ENCODE results near the gene COASY. TPM values are rescaled to one million over a fixed set of nuclear protein-coding genes. Genes with fewer than 3 reads are reported as not detected.

The COASY gene
- total and polyA plus RNA-seq, 4 donors: 23.0 to 89.5 (median 38.6) TPM

- Histone ChIP-seq H3K4me1 (ENCODE audit: control insufficient read depth in 1 of 2, insufficient read depth in 2 of 2, low read length in 2 of 2) (peaks cover 2 to 4% of the 10 kb centered on the region in 2 donors), H3K27me3 (ENCODE audit: control insufficient read depth in 1 of 2, insufficient read depth in 2 of 2, low read length in 1 of 2) (no peaks in the 10 kb centered on the region), H3K27ac (ENCODE audit: low read depth in 1 of 2, low read length in 2 of 2) (no peak overlapping the region), H3K4me3 (ENCODE audit: low read length in 2 of 2) (no peak overlapping the region), H3K36me3 (ENCODE audit: control insufficient read depth in 1 of 2, insufficient read depth in 2 of 2, low read length in 1 of 2) (no peaks in the 10 kb centered on the region), H3K9me3 (ENCODE audit: control insufficient read depth, low read length) (no peaks in the 10 kb centered on the region)
- intact Hi-C loops (cut with DNase I): no loop called here
- ATAC-seq (ENCODE audit: low FRiP score) (no peak), DNase-seq (peak in 1 of 2 donors; percentile 37)
- WGBS, 2 donors: 15 to 21% methylated on average over 2 of the region's 2 CpGs
These were observed 36.7 kb upstream of the COASY start for GRCh38 chr17:42525221-42525620.

- Histone ChIP-seq H3K4me3 (ENCODE audit: low read length in 2 of 2) (no peak overlapping the region), H3K36me3 (ENCODE audit: control insufficient read depth in 1 of 2, insufficient read depth in 2 of 2, low read length in 1 of 2) (no peaks in the 10 kb centered on the region), H3K9me3 (ENCODE audit: control insufficient read depth, low read length) (no peaks in the 10 kb centered on the region), H3K27ac (ENCODE audit: low read depth in 1 of 2, low read length in 2 of 2) (peak overlapping the region in 1 of 2 donors; percentile 1), H3K27me3 (ENCODE audit: control insufficient read depth in 1 of 2, insufficient read depth in 2 of 2, low read length in 1 of 2) (no peaks in the 10 kb centered on the region), H3K4me1 (ENCODE audit: control insufficient read depth in 1 of 2, insufficient read depth in 2 of 2, low read length in 2 of 2) (peaks cover 0 to 2% of the 10 kb centered on the region in 2 donors)
- ATAC-seq (ENCODE audit: low FRiP score) (peak; percentile 69), DNase-seq (peak; percentile 49 to 75)
- intact Hi-C loops (cut with DNase I): loop anchor here in 1 of 2 donors (2.0 kb wide), 1 partner anchor 203 kb away; no protein-coding TSS in a partner anchor
- 72 to 77% methylated on average over 6 of the region's 6 CpGs for WGBS, 2 donors
These were observed 35.9 kb upstream of the COASY start for GRCh38 chr17:42526031-42526444.

- no peaks in the 10 kb centered on the region for H3K36me3 ChIP-seq (ENCODE audit: control insufficient read depth in 1 of 2, insufficient read depth in 2 of 2, low read length in 1 of 2)
- H3K27ac ChIP-seq (ENCODE audit: low read depth in 1 of 2, low read length in 2 of 2): no peak overlapping the region
- DNase-seq (peak in 1 of 2 donors; percentile 51), ATAC-seq (ENCODE audit: low FRiP score) (no peak)
- intact Hi-C loops (cut with DNase I): loop anchor here (1.0 to 2.0 kb wide), 2 partner anchors 100 to 205 kb away; no protein-coding TSS in a partner anchor
- H3K4me3 ChIP-seq (ENCODE audit: low read length in 2 of 2): no peak overlapping the region
- H3K27me3 ChIP-seq (ENCODE audit: control insufficient read depth in 1 of 2, insufficient read depth in 2 of 2, low read length in 1 of 2): no peaks in the 10 kb centered on the region
- no peaks in the 10 kb centered on the region for H3K9me3 ChIP-seq (ENCODE audit: control insufficient read depth, low read length)
- WGBS, 2 donors: 90 to 92% methylated on average over 6 of the region's 6 CpGs
- H3K4me1 ChIP-seq (ENCODE audit: control insufficient read depth in 1 of 2, insufficient read depth in 2 of 2, low read length in 2 of 2): no peaks in the 10 kb centered on the region
These were observed 34.0 kb upstream of the COASY start for GRCh38 chr17:42527932-42528331.

- Histone ChIP-seq H3K36me3 (ENCODE audit: control insufficient read depth in 1 of 2, insufficient read depth in 2 of 2, low read length in 1 of 2) (no peaks in the 10 kb centered on the region), H3K27ac (ENCODE audit: low read depth in 1 of 2, low read length in 2 of 2) (no peak overlapping the region), H3K9me3 (ENCODE audit: control insufficient read depth, low read length) (no peaks in the 10 kb centered on the region), H3K4me1 (ENCODE audit: control insufficient read depth in 1 of 2, insufficient read depth in 2 of 2, low read length in 2 of 2) (no peaks in the 10 kb centered on the region), H3K27me3 (ENCODE audit: control insufficient read depth in 1 of 2, insufficient read depth in 2 of 2, low read length in 1 of 2) (no peaks in the 10 kb centered on the region), H3K4me3 (ENCODE audit: low read length in 2 of 2) (no peak overlapping the region)
- DNase-seq (peak in 1 of 2 donors; percentile 29), ATAC-seq (ENCODE audit: low FRiP score) (no peak)
- WGBS, 2 donors: 81 to 89% methylated on average over 3 of the region's 3 CpGs
- intact Hi-C loops (cut with DNase I): no loop called here
These were observed 32.9 kb upstream of the COASY start for GRCh38 chr17:42529061-42529460.

- ATAC-seq (ENCODE audit: low FRiP score) (no peak), DNase-seq (no peak)
- intact Hi-C loops (cut with DNase I): no loop called here
- H3K27me3 ChIP-seq (ENCODE audit: control insufficient read depth in 1 of 2, insufficient read depth in 2 of 2, low read length in 1 of 2): no peaks in the 10 kb centered on the region
- H3K4me3 ChIP-seq (ENCODE audit: low read length in 2 of 2): no peak overlapping the region
- no peaks in the 10 kb centered on the region for H3K36me3 ChIP-seq (ENCODE audit: control insufficient read depth in 1 of 2, insufficient read depth in 2 of 2, low read length in 1 of 2)
- H3K4me1 ChIP-seq (ENCODE audit: control insufficient read depth in 1 of 2, insufficient read depth in 2 of 2, low read length in 2 of 2): no peaks in the 10 kb centered on the region
- H3K9me3 ChIP-seq (ENCODE audit: control insufficient read depth, low read length): no peaks in the 10 kb centered on the region
- H3K27ac ChIP-seq (ENCODE audit: low read depth in 1 of 2, low read length in 2 of 2): peak overlapping the region in 1 of 2 donors; percentile 17
- 85 to 89% methylated on average over 2 of the region's 2 CpGs for WGBS, 2 donors
These were observed 30.9 kb upstream of the COASY start for GRCh38 chr17:42530952-42531454.

GRCh38 chr17:42531455-42532354, 30.2 kb upstream of the COASY start:
- Histone ChIP-seq H3K36me3 (ENCODE audit: control insufficient read depth in 1 of 2, insufficient read depth in 2 of 2, low read length in 1 of 2) (no peaks in the 10 kb centered on the region), H3K27ac (ENCODE audit: low read depth in 1 of 2, low read length in 2 of 2) (peak overlapping the region; percentile 69 to 85), H3K4me1 (ENCODE audit: control insufficient read depth in 1 of 2, insufficient read depth in 2 of 2, low read length in 2 of 2) (no peaks in the 10 kb centered on the region), H3K27me3 (ENCODE audit: control insufficient read depth in 1 of 2, insufficient read depth in 2 of 2, low read length in 1 of 2) (no peaks in the 10 kb centered on the region), H3K4me3 (ENCODE audit: low read length in 2 of 2) (peak overlapping the region; percentile 21 to 52), H3K9me3 (ENCODE audit: control insufficient read depth, low read length) (no peaks in the 10 kb centered on the region)
- intact Hi-C loops (cut with DNase I): no loop called here
- peak; percentile 34 for ATAC-seq (ENCODE audit: low FRiP score)
- WGBS, 2 donors: 12 to 25% methylated on average over 28 to 60 of the region's 60 CpGs
- peak; percentile 78 to 88 for DNase-seq

- ATAC-seq (ENCODE audit: low FRiP score) (no peak), DNase-seq (no peak)
- 40% methylated on average over 26 of the region's 26 CpGs for WGBS, 2 donors
- intact Hi-C loops (cut with DNase I): loop anchor here in 1 of 2 donors (1.0 kb wide), 1 partner anchor 19 kb away; no protein-coding TSS in a partner anchor
- Histone ChIP-seq H3K36me3 (ENCODE audit: control insufficient read depth in 1 of 2, insufficient read depth in 2 of 2, low read length in 1 of 2) (no peaks in the 10 kb centered on the region), H3K27me3 (ENCODE audit: control insufficient read depth in 1 of 2, insufficient read depth in 2 of 2, low read length in 1 of 2) (no peaks in the 10 kb centered on the region), H3K4me3 (ENCODE audit: low read length in 2 of 2) (no peak overlapping the region), H3K27ac (ENCODE audit: low read depth in 1 of 2, low read length in 2 of 2) (peak overlapping the region in 1 of 2 donors; percentile 87), H3K4me1 (ENCODE audit: control insufficient read depth in 1 of 2, insufficient read depth in 2 of 2, low read length in 2 of 2) (no peaks in the 10 kb centered on the region), H3K9me3 (ENCODE audit: control insufficient read depth, low read length) (no peaks in the 10 kb centered on the region)
These were observed 26.5 kb upstream of the COASY start for GRCh38 chr17:42535155-42536047.

GRCh38 chr17:42536048-42536371, 25.9 kb upstream of the COASY start, which contains the start of gene NAGLU:
NAGLU (plus strand) TSS chr17:42536241; CDS start chr17:42536273, 32 bp downstream.
- ATAC-seq (ENCODE audit: low FRiP score) (peak; percentile 93), DNase-seq (peak; percentile 99)
- H3K9me3 ChIP-seq (ENCODE audit: control insufficient read depth, low read length): no peaks in the 10 kb centered on the region
- peak within 1 kb of the TSS; percentile 77 to 81 for H3K4me3 ChIP-seq (ENCODE audit: low read length in 2 of 2)
- no peaks in the 10 kb centered on the region for H3K4me1 ChIP-seq (ENCODE audit: control insufficient read depth in 1 of 2, insufficient read depth in 2 of 2, low read length in 2 of 2)
- H3K27me3 ChIP-seq (ENCODE audit: control insufficient read depth in 1 of 2, insufficient read depth in 2 of 2, low read length in 1 of 2): no peaks in the 10 kb centered on the region
- 1% methylated on average over 31 to 40 of the region's 40 CpGs for WGBS, 2 donors
- H3K36me3 ChIP-seq (ENCODE audit: control insufficient read depth in 1 of 2, insufficient read depth in 2 of 2, low read length in 1 of 2): no peaks in the 10 kb centered on the region
- intact Hi-C loops (cut with DNase I): loop anchor here in 1 of 2 donors (1.0 kb wide), 1 partner anchor 18 kb away; no protein-coding TSS in a partner anchor
- peak within 1 kb of the TSS in 1 of 2 donors; percentile 87 for H3K27ac ChIP-seq (ENCODE audit: low read depth in 1 of 2, low read length in 2 of 2)

All from aorta (tissue), 5 donors.